ENCODE data around the gene SAXO1. TPM values are rescaled to one million over a fixed set of nuclear protein-coding genes. Genes with fewer than 3 reads are reported as not detected.
A peak's percentile ranks its signal among the peaks of the same experiment; 100 is the strongest.

SAXO1 gene
- not detected in 2 replicates for total RNA-seq (2014; rRNA removed; shearing (Covaris generic))

GRCh38 chr9:19033015-19033414, at the start of gene SAXO1:
Gene SAXO1, minus strand, starts transcription at chr9:19033209. Its CDS starts 301 bp downstream, at chr9:19032908.

GRCh38 chr9:19048966-19049916, 16.2 kb upstream of the SAXO1 start, which contains the start of gene RRAGA:
Gene RRAGA, plus strand, starts transcription at chr9:19049427. Its CDS starts 233 bp downstream, at chr9:19049660.

Small RNAs within 50 kb of the gene (small RNA-seq; reads per million reads assigned to genes)
- gene RNU6-264P (not detected), gene SCARNA8 (17.0 reads per million, percentile 91 among the genes with 10 or more reads in this experiment)

Other genes starting within 250 kb of the SAXO1 start
- gene RRAGA, start 16.2 kb upstream of the SAXO1 start, total RNA-seq (2014; rRNA removed; shearing (Covaris generic)) = 29.3 and 36.3 TPM in 2 replicates
- gene HAUS6, start 69.7 kb upstream of the SAXO1 start, total RNA-seq (2014; rRNA removed; shearing (Covaris generic)) = 38.6 and 44.8 TPM in 2 replicates
- 231 and 252 TPM in 2 replicates for gene PLIN2, start 94.3 kb upstream of the SAXO1 start, total RNA-seq (2014; rRNA removed; shearing (Covaris generic))
- gene DENND4C, start 197.5 kb upstream of the SAXO1 start, total RNA-seq (2014; rRNA removed; shearing (Covaris generic)) = 32.2 and 35.5 TPM in 2 replicates